H9 (cell line): Measurements from ENCODE around the gene FAM227A. TPM values are rescaled to one million over a fixed set of nuclear protein-coding genes. Genes with fewer than 3 reads are reported as not detected.

Experiments
- DNase-seq: peaks from one replicate; pipeline ENCODE4 v3.0.0-alpha.2; 2017
- H2AFZ ChIP-seq: one replicate; pipeline ENCODE4 v1.6.1; 2013; ENCODE audit warnings: mild to moderate bottlenecking, low read length, control low read depth, moderate library complexity
- H2AK5ac ChIP-seq: 2 replicates; pipeline ENCODE4 v1.6.1; 2013; ENCODE audit warnings: low read length, control low read depth, mixed read lengths; ENCODE audit not compliant: insufficient read length
- H2BK120ac ChIP-seq: one replicate; pipeline ENCODE4 v1.6.1; 2013; ENCODE audit warnings: low read depth, mild to moderate bottlenecking, low read length, control low read depth, inconsistent platforms; ENCODE audit not compliant: poor library complexity, severe bottlenecking
- H2BK12ac ChIP-seq: 2 replicates; pipeline ENCODE4 v1.6.1; 2013; ENCODE audit warnings: low read length, control low read depth, mixed read lengths, low read depth; ENCODE audit not compliant: insufficient read length
- H2BK15ac ChIP-seq: 2 replicates; pipeline ENCODE4 v1.6.1; 2013; ENCODE audit warnings: low read depth, low read length, control low read depth
- H2BK20ac ChIP-seq: one replicate; pipeline ENCODE4 v1.6.1; 2013; ENCODE audit warnings: low read depth, mild to moderate bottlenecking, low read length, control low read depth, inconsistent platforms; ENCODE audit not compliant: poor library complexity, severe bottlenecking
- H2BK5ac ChIP-seq: 2 replicates; pipeline ENCODE4 v1.6.1; 2013; ENCODE audit warnings: low read length, control low read depth, mixed read lengths; ENCODE audit not compliant: insufficient read length
- H3K14ac ChIP-seq: 2 replicates; pipeline ENCODE4 v1.6.1; 2013; ENCODE audit warnings: low read length, control low read depth; ENCODE audit not compliant: insufficient read depth
- H3K18ac ChIP-seq: 2 replicates; pipeline ENCODE4 v1.6.1; 2013; ENCODE audit warnings: low read depth, mild to moderate bottlenecking, mixed read lengths, low read length, control low read depth; ENCODE audit not compliant: insufficient read length
- H3K23ac ChIP-seq: 2 replicates; pipeline ENCODE4 v1.6.1; 2013; ENCODE audit warnings: low read length, control low read depth, mixed read lengths, low read depth; ENCODE audit not compliant: insufficient read length
- H3K23me2 ChIP-seq: 2 replicates; pipeline ENCODE4 v1.6.1; 2013; ENCODE audit warnings: low read depth, mild to moderate bottlenecking, mixed read lengths, low read length, control low read depth; ENCODE audit not compliant: insufficient read length, poor library complexity, severe bottlenecking
- H3K27ac ChIP-seq: 2 replicates; pipeline ENCODE4 v1.5.1; 2013; ENCODE audit warnings: low read length, control low read depth, mixed read lengths, low read depth; ENCODE audit not compliant: insufficient read length
- H3K27me3 ChIP-seq: 2 replicates; pipeline ENCODE4 v1.6.1; 2013; ENCODE audit warnings: low read length, control low read depth, inconsistent platforms; ENCODE audit not compliant: insufficient read depth
- H3K4ac ChIP-seq: 2 replicates; pipeline ENCODE4 v1.6.1; 2013; ENCODE audit warnings: low read depth, mild to moderate bottlenecking, control low read depth, inconsistent platforms, low read length, moderate library complexity
- H3K4me1 ChIP-seq: 2 replicates; pipeline ENCODE4 v1.6.1; 2013; ENCODE audit warnings: low read length, control low read depth, inconsistent platforms; ENCODE audit not compliant: insufficient read depth
- H3K4me2 ChIP-seq: 2 replicates; pipeline ENCODE4 v1.6.1; 2013; ENCODE audit warnings: low read length, control low read depth, mixed read lengths; ENCODE audit not compliant: insufficient read length, insufficient read depth
- H3K56ac ChIP-seq: 2 replicates; pipeline ENCODE4 v1.6.1; 2013; ENCODE audit warnings: low read depth, mild to moderate bottlenecking, mixed read lengths, low read length, control low read depth; ENCODE audit not compliant: insufficient read length
- H3K79me1 ChIP-seq: 2 replicates; pipeline ENCODE4 v1.6.1; 2013; ENCODE audit warnings: low read depth, mild to moderate bottlenecking, moderate library complexity, low read length, control low read depth, inconsistent platforms; ENCODE audit not compliant: insufficient read depth, poor library complexity, severe bottlenecking
- H3K79me2 ChIP-seq: 2 replicates; pipeline ENCODE4 v1.6.1; 2013; ENCODE audit warnings: low read length, control low read depth, inconsistent platforms; ENCODE audit not compliant: insufficient read depth
- H3K9ac ChIP-seq: 2 replicates; pipeline ENCODE4 v1.6.1; 2013; ENCODE audit warnings: low read length, control low read depth, mixed read lengths; ENCODE audit not compliant: insufficient read length; ENCODE audit errors: extremely low read depth
- H3K9me3 ChIP-seq: one replicate; pipeline ENCODE4 v1.6.1; 2013; ENCODE audit warnings: low read depth, low read length, inconsistent platforms; ENCODE audit not compliant: control insufficient read depth
- H3T11ph ChIP-seq: one replicate; pipeline ENCODE4 v1.6.1; 2013; ENCODE audit warnings: mild to moderate bottlenecking, low read length, control low read depth, inconsistent platforms
- H4K20me1 ChIP-seq: one replicate; pipeline ENCODE4 v1.6.1; 2013; ENCODE audit not compliant: control insufficient read depth, insufficient read length, insufficient read depth
- H4K5ac ChIP-seq: 2 replicates; pipeline ENCODE4 v1.6.1; 2013; ENCODE audit warnings: low read depth, mild to moderate bottlenecking, mixed read lengths, low read length, control low read depth; ENCODE audit not compliant: insufficient read length
- H4K8ac ChIP-seq: replicated peaks from 2 replicates; pipeline ENCODE4 v1.6.1; 2013; ENCODE audit warnings: low read length, control low read depth, mixed read lengths, low read depth; ENCODE audit not compliant: insufficient read length
- H4K91ac ChIP-seq: 2 replicates; pipeline ENCODE4 v1.6.1; 2013; ENCODE audit warnings: low read depth, mild to moderate bottlenecking, moderate library complexity, mixed read lengths, low read length, control low read depth; ENCODE audit not compliant: insufficient read length
- H3K27ac Mint-ChIP-seq, 3 experiments: 2 replicates in 2 of 3; 3 replicates in 1 of 3; pipeline ENCODE4 v1.8.0; 2020 to 2021; ENCODE audit warnings: mixed read lengths in 3 of 3, mild to moderate bottlenecking in 1 of 3, moderate library complexity in 1 of 3
- H3K27me3 Mint-ChIP-seq: 2 replicates; pipeline ENCODE4 v1.8.0; 2021; ENCODE audit warnings: low read depth, mild to moderate bottlenecking, moderate library complexity, mixed read lengths
- H3K36me3 Mint-ChIP-seq, 3 experiments: 2 replicates in 2 of 3; 3 replicates in 1 of 3; pipeline ENCODE4 v1.8.0; 2020 to 2021; ENCODE audit warnings: low read depth in 3 of 3, mixed read lengths in 3 of 3; ENCODE audit not compliant: insufficient read depth in 1 of 3
- H3K4me1 Mint-ChIP-seq, 2 experiments: 2 replicates each; pipeline ENCODE4 v1.8.0; 2020; ENCODE audit warnings: mixed read lengths in 2 of 2
- H3K4me3 Mint-ChIP-seq, 2 experiments: 2 replicates in 1 of 2; 3 replicates in 1 of 2; pipeline ENCODE4 v1.8.0; 2020 to 2021; ENCODE audit warnings: mild to moderate bottlenecking in 2 of 2, mixed read lengths in 2 of 2, moderate library complexity in 1 of 2
- H3K9me3 Mint-ChIP-seq, 2 experiments: 2 replicates in 1 of 2; 3 replicates in 1 of 2; pipeline ENCODE4 v1.8.0; 2020; ENCODE audit warnings: mild to moderate bottlenecking in 2 of 2, mixed read lengths in 2 of 2, moderate library complexity in 1 of 2
- CTCF ChIP-seq: fragments of 200-600 bp; sonication (generic); conservative IDR thresholded peaks from 3 replicates; pipeline ENCODE4 v1.8.0; 2021; ENCODE audit warnings: antibody characterized with exemption, mild to moderate bottlenecking
- WGBS: extraction: QIAGEN DNeasy Blood & Tissue Kit; methylation state at CpG from one replicate; pipeline ENCODE4 v1.1.7; 2013; ENCODE audit warnings: missing lambda C conversion rate, low lambda C conversion rate, mixed read lengths; ENCODE audit not compliant: insufficient read length; ENCODE audit errors: extremely low coverage; 5-methylcytosine and 5-hydroxymethylcytosine counted together
- total RNA-seq: library from RNA; stranded (reverse); gene quantifications from 2 replicates; pipeline ENCODE4 v1.2.1, GENCODE V29; 2021

FAM227A gene
- total RNA-seq, 1 experiment from 2014 or later, result 3.6 TPM

- no peaks in the 10 kb centered on the region for H3K9me3 Mint-ChIP-seq
- Histone ChIP-seq H3K9ac (no peak overlapping the region), H2AK5ac (no peak overlapping the region), H2BK15ac (no peak overlapping the region), H3K27me3 (no peaks in the 10 kb centered on the region), H3K27ac (no peak overlapping the region), H3K4me2 (peak overlapping the region; percentile 72), H3K18ac (no peak overlapping the region), H4K5ac (no peak overlapping the region), H3K9me3 (no peaks in the 10 kb centered on the region), H2BK20ac (no peak overlapping the region), H3K4me1 (peaks cover 5% of the 10 kb centered on the region), H3K4ac (no peak overlapping the region), H3K23ac (no peak overlapping the region), H4K91ac (no peak overlapping the region), H3K56ac (no peak overlapping the region), H4K8ac (no peak overlapping the region), H2BK5ac (no peak overlapping the region), H2BK12ac (no peak overlapping the region), H3K79me1 (peaks cover 1% of the 10 kb centered on the region), H3K14ac (no peak overlapping the region), H2BK120ac (no peak overlapping the region), H3K79me2 (peaks cover 9% of the 10 kb centered on the region), H4K20me1 (no peaks in the 10 kb centered on the region), H3K23me2 (peaks cover 10% of the 10 kb centered on the region), H2AFZ (no peak overlapping the region), H3T11ph (no peak overlapping the region)
- no peak for DNase-seq
- H3K36me3 Mint-ChIP-seq, result peaks cover 7 to 28% (median 13%) of the 10 kb centered on the region in 3 experiments; a peak in 6 of 7 replicates
- H3K27me3 Mint-ChIP-seq, result no peaks in the 10 kb centered on the region; the same call in 1 of the 2 replicates
- peak overlapping the region; percentile 93 to 99 for H3K4me3 Mint-ChIP-seq
- H3K4me1 Mint-ChIP-seq, result peaks cover 38 to 45% of the 10 kb centered on the region in 2 experiments
- H3K27ac Mint-ChIP-seq, result peak overlapping the region in 1 of 3 experiments; percentile 44; a peak in 1 of 7 replicates
- no peak for TF ChIP-seq CTCF
- no CpG with 5 or more reads among the region's 13 CpGs for WGBS
These were observed 42.4 kb upstream of the FAM227A start for GRCh38 chr22:38698407-38699094.
